Panc1 (cell line): ENCODE measurements around the gene FAM50B. TPM values are rescaled to one million over a fixed set of nuclear protein-coding genes. Genes with fewer than 3 reads are reported as not detected.
A peak's percentile ranks its signal among the peaks of the same experiment; 100 is the strongest.

Source experiments
- ATAC-seq: fragments of 200-7000 bp; cut with Tn5 transposase; 2 replicates; pipeline ENCODE4 v1.9.1; 2020; ENCODE audit warnings: mild to moderate bottlenecking, moderate library complexity
- BruUV-seq: library from RNA; stranded (reverse); fragments of 400-500 nt; replicated peaks from 2 replicates; lab custom pipeline; 2021; lab: Mats Ljungman, UMichigan
- CTCF ChIA-PET: fragments of 300-600 bp; sonication (Branson Sonifier 250); formaldehyde crosslinking; loops from one replicate; lab custom pipeline; 2022; ENCODE audit warnings: antibody characterized with exemption; lab: Charles Lee
- POLR2A ChIA-PET: fragments of 300-600 bp; sonication (Branson Sonifier 250); formaldehyde crosslinking; loops from one replicate; lab custom pipeline; 2022; ENCODE audit warnings: antibody characterized with exemption; lab: Charles Lee
- DNase-seq: peaks from one replicate; pipeline ENCODE4 v3.0.0-alpha.2; 2010; ENCODE audit warnings: low read depth, low spot score
- H3K27ac ChIP-seq: 2 replicates; pipeline ENCODE4 v1.5.1; 2011; ENCODE audit warnings: mild to moderate bottlenecking, low read length, inconsistent platforms
- H3K27me3 ChIP-seq: fragments of 200-500 bp; sonication (Bioruptor generic); 2 replicates; pipeline ENCODE4 v1.6.0; 2014; ENCODE audit warnings: low read length, inconsistent platforms; ENCODE audit not compliant: control insufficient read depth, insufficient read depth
- H3K36me3 ChIP-seq: fragments of 200-500 bp; sonication (Bioruptor generic); 2 replicates; pipeline ENCODE4 v1.5.1; 2014; ENCODE audit warnings: inconsistent platforms, mild to moderate bottlenecking, low read length, moderate library complexity; ENCODE audit not compliant: control insufficient read depth, insufficient read depth
- H3K4me1 ChIP-seq: 2 replicates; pipeline ENCODE4 v1.5.1; 2011; ENCODE audit warnings: inconsistent platforms, mild to moderate bottlenecking, low read length, moderate library complexity; ENCODE audit not compliant: control insufficient read depth, insufficient read depth
- H3K4me3 ChIP-seq, 2 experiments: 2 replicates each; pipeline ENCODE4 v1.5.1; 2011 to 2012; ENCODE audit warnings: low read depth in 2 of 2, low read length in 2 of 2, mild to moderate bottlenecking in 2 of 2, inconsistent platforms in 1 of 2, moderate library complexity in 1 of 2
- H3K9me3 ChIP-seq: fragments of 200-500 bp; sonication (Bioruptor generic); 2 replicates; pipeline ENCODE4 v1.5.1; 2014; ENCODE audit warnings: low read depth, mild to moderate bottlenecking, inconsistent platforms, low read length, moderate library complexity; ENCODE audit not compliant: control insufficient read depth, insufficient read depth
- CTCF ChIP-seq: fragments of 450-650 bp; IDR thresholded peaks from 2 replicates; pipeline ENCODE4 v1.5.1; 2017; ENCODE audit warnings: mild to moderate bottlenecking
- POLR2AphosphoS5 ChIP-seq: IDR thresholded peaks from 2 replicates; pipeline ENCODE4 v1.6.1; 2012; ENCODE audit warnings: mild to moderate bottlenecking, low read depth, low read length, moderate library complexity
- REST ChIP-seq, 2 experiments: IDR thresholded peaks; 2 replicates each; pipeline ENCODE4 v1.6.1; 2011 to 2012; ENCODE audit warnings: low read depth in 2 of 2, control low read depth in 1 of 2, low read length in 1 of 2, mild to moderate bottlenecking in 1 of 2, moderate library complexity in 1 of 2; ENCODE audit not compliant: insufficient read depth in 1 of 2
- SIN3A ChIP-seq: IDR thresholded peaks from 2 replicates; pipeline ENCODE4 v1.6.1; 2012; ENCODE audit warnings: low read depth, mild to moderate bottlenecking, low read length, moderate library complexity, borderline replicate concordance; ENCODE audit not compliant: insufficient read depth
- TCF7L2 ChIP-seq: IDR thresholded peaks from 2 replicates; pipeline ENCODE4 v1.6.1; 2011; ENCODE audit warnings: mild to moderate bottlenecking, low read depth, low read length, inconsistent platforms
- in situ Hi-C: cut with HindIII; loops from 2 replicates; pipeline ENCODE4 v1.10.0; 2016; ENCODE audit warnings: low sequenced_read_pairs, low pct_unique_long_range_greater_than_20kb
- intact Hi-C: fragments of 100-400 bp; cut with micrococcal nuclease; formaldehyde crosslinking; loops from one replicate; pipeline ENCODE4 v1.10.0; 2022; ENCODE audit not compliant: unreplicated experiment
- total RNA-seq: library from RNA; stranded (reverse); gene quantifications from one replicate; pipeline ENCODE4 v1.2.1, GENCODE V29; 2021; ENCODE audit not compliant: unreplicated experiment

The FAM50B gene
- total RNA-seq, 1 experiment from 2014 or later: not detected

GRCh38 chr6:3848380-3848779, 793 bp upstream of the FAM50B start:
- in situ Hi-C loops (no loop called here), intact Hi-C loops (no loop called here)
- ATAC-seq (no peak), DNase-seq (no peak)
- no peaks in the 10 kb centered on the region for H3K27me3 ChIP-seq
- ChIA-PET CTCF (no interaction called here), POLR2A (no interaction called here)
- no peak overlapping the region for H3K4me3 ChIP-seq
- TF ChIP-seq REST (IDR thresholded peaks at IDR 0.05; ENCODE audit: insufficient read depth in 1 of 2, low read depth in 2 of 2, low read length in 1 of 2) (no peak), SIN3A (no peak), TCF7L2 (no peak), POLR2AphosphoS5 (no peak), CTCF (no peak)
- BruUV-seq: no TSS peak
- H3K9me3 ChIP-seq: no peaks in the 10 kb centered on the region
- H3K27ac ChIP-seq: no peak overlapping the region
- H3K36me3 ChIP-seq: no peaks in the 10 kb centered on the region
- H3K4me1 ChIP-seq: no peaks in the 10 kb centered on the region

- CTCF ChIA-PET: no interaction called here
- Histone ChIP-seq H3K27ac (no peak overlapping the region), H3K4me1 (no peaks in the 10 kb centered on the region), H3K4me3 (peak overlapping the region in 1 of 2 experiments; percentile 17; a peak in 1 of 4 replicates), H3K36me3 (no peaks in the 10 kb centered on the region), H3K27me3 (no peaks in the 10 kb centered on the region), H3K9me3 (no peaks in the 10 kb centered on the region)
- in situ Hi-C loops (no loop called here), intact Hi-C loops (no loop called here)
- TF ChIP-seq CTCF (no peak), REST (IDR thresholded peaks at IDR 0.05; ENCODE audit: insufficient read depth in 1 of 2, low read depth in 2 of 2, low read length in 1 of 2) (no peak), SIN3A (no peak), TCF7L2 (no peak), POLR2AphosphoS5 (no peak)
- DNase-seq (no peak), ATAC-seq (no peak)
- POLR2A ChIA-PET: no interaction called here
- no TSS peak for BruUV-seq
Measured at GRCh38 chr6:3849681-3850450, 693 bp downstream of the FAM50B start.
